Measurements from ENCODE around the gene DNAAF2.

GRCh38 chr14:49640540-49641417, 5.7 kb upstream of the DNAAF2 start:
- no peak for TF ChIP-seq CTCF (IDR thresholded peaks at IDR 0.05; ENCODE audit: poor library complexity)
- no peak for TF ChIP-seq EZH2 (IDR thresholded peaks at IDR 0.05; ENCODE audit: borderline replicate concordance)
- no peak for TF ChIP-seq EZH2phosphoT487 (IDR thresholded peaks at IDR 0.05; ENCODE audit: low read depth, severe bottlenecking, unreplicated experiment)

Data from hepatocyte (in vitro differentiated cells).